HepG2 (cell line): ENCODE data around the gene BICDL1. TPM values are rescaled to one million over a fixed set of nuclear protein-coding genes. Genes with fewer than 3 reads are reported as not detected.

ENCODE experiments used
- BCL6 ChIP-seq: IDR thresholded peaks from 2 replicates; pipeline ENCODE4 v1.6.1; 2016; ENCODE audit warnings: missing genetic modification reagents, missing compliant biosample characterization
- DBP ChIP-seq: sonication (generic); formaldehyde crosslinking; IDR thresholded peaks from 2 replicates; pipeline ENCODE4 v1.4.0; 2020; ENCODE audit warnings: missing genetic modification reagents; ENCODE audit errors: not compliant biosample characterization
- DDIT3 ChIP-seq: sonication (generic); formaldehyde crosslinking; IDR thresholded peaks from 2 replicates; pipeline ENCODE4 v1.4.0; 2020; ENCODE audit warnings: mild to moderate bottlenecking, missing genetic modification reagents
- GFI1 ChIP-seq: sonication (generic); formaldehyde crosslinking; IDR thresholded peaks from 2 replicates; pipeline ENCODE4 v1.5.0; 2020; ENCODE audit warnings: missing genetic modification reagents, mild to moderate bottlenecking, borderline replicate concordance
- MXD4 ChIP-seq: IDR thresholded peaks from 2 replicates; pipeline ENCODE4 v1.6.1; 2016; ENCODE audit warnings: mild to moderate bottlenecking, missing biosample characterization, missing genetic modification reagents
- NR2C2 ChIP-seq: sonication (generic); formaldehyde crosslinking; IDR thresholded peaks from 2 replicates; pipeline ENCODE4 v1.4.0; 2020; ENCODE audit warnings: missing genetic modification reagents, mild to moderate bottlenecking, moderate library complexity, borderline replicate concordance
- POGK ChIP-seq: sonication (generic); formaldehyde crosslinking; conservative IDR thresholded peaks from 2 replicates; pipeline ENCODE4 v1.8.0; 2022; ENCODE audit warnings: mild to moderate bottlenecking, moderate library complexity, missing genetic modification reagents
- RARG ChIP-seq: sonication (generic); formaldehyde crosslinking; IDR thresholded peaks from 2 replicates; pipeline ENCODE4 v1.4.0; 2020; ENCODE audit warnings: low read depth, mild to moderate bottlenecking, missing genetic modification reagents
- RBAK ChIP-seq: sonication (generic); formaldehyde crosslinking; IDR thresholded peaks from 2 replicates; pipeline ENCODE4 v1.5.1; 2020; ENCODE audit warnings: mild to moderate bottlenecking, missing genetic modification reagents
- RFX1 ChIP-seq: fragments of 450-650 bp; IDR thresholded peaks from 2 replicates; pipeline ENCODE4 v1.6.1; 2017
- USF2 ChIP-seq, 2 experiments: sonication (generic) in 1 of 2; formaldehyde crosslinking in 1 of 2; IDR thresholded peaks; 2 replicates each; pipeline versions ENCODE4 v1.5.1 to v1.6.1; 2011 to 2020; ENCODE audit warnings: borderline replicate concordance in 1 of 2, low read depth in 1 of 2, low read length in 1 of 2, mild to moderate bottlenecking in 1 of 2, missing genetic modification reagents in 1 of 2, moderate library complexity in 1 of 2
- XBP1 ChIP-seq: sonication (generic); formaldehyde crosslinking; IDR thresholded peaks from 2 replicates; pipeline ENCODE4 v1.5.0; 2020; ENCODE audit warnings: missing genetic modification reagents
- ZNF3 ChIP-seq: IDR thresholded peaks from 2 replicates; pipeline ENCODE4 v1.7.0; 2017; ENCODE audit warnings: inconsistent platforms
- ZNF430 ChIP-seq: sonication (generic); formaldehyde crosslinking; IDR thresholded peaks from 2 replicates; pipeline ENCODE4 v1.9.0; 2021; ENCODE audit warnings: mild to moderate bottlenecking, missing genetic modification reagents
- ZNF558 ChIP-seq: sonication (generic); formaldehyde crosslinking; IDR thresholded peaks from 2 replicates; pipeline ENCODE4 v1.9.0; 2022; ENCODE audit warnings: mild to moderate bottlenecking, missing genetic modification reagents, borderline replicate concordance
- ZNF670 ChIP-seq: sonication (generic); formaldehyde crosslinking; IDR thresholded peaks from 2 replicates; pipeline ENCODE4 v1.8.0; 2022; ENCODE audit warnings: mild to moderate bottlenecking, missing genetic modification reagents, borderline replicate concordance
- ZNF710 ChIP-seq: sonication (generic); formaldehyde crosslinking; IDR thresholded peaks from 2 replicates; pipeline ENCODE4 v1.5.0; 2020; ENCODE audit warnings: mild to moderate bottlenecking, missing genetic modification reagents, borderline replicate concordance
- ZNF770 ChIP-seq: sonication (generic); formaldehyde crosslinking; IDR thresholded peaks from 2 replicates; pipeline ENCODE4 v1.5.0; 2020; ENCODE audit warnings: mild to moderate bottlenecking, missing genetic modification reagents
- polyA plus RNA-seq, 8 experiments: library from polyadenylated mRNA; depleted of rRNA in 3 of 8; stranded (reverse) in 7 of 8; unstranded in 1 of 8; fragments of >200 nt; fragmentation: Illumina TruSeq in 4 of 8; extraction: Trizol in 4 of 8; gene quantifications; 2 replicates each; pipeline versions ENCODE4 v1.2.1 to v1.2.3, GENCODE V29; 2011 to 2016; ENCODE audit warnings: low read depth in 4 of 8, missing spikeins in 1 of 8, mixed read lengths in 1 of 8; ENCODE audit not compliant: insufficient read depth in 1 of 8
- total RNA-seq, 5 experiments: library from RNA; depleted of rRNA; stranded (reverse); fragments of >200 nt; fragmentation: Illumina TruSeq; extraction: Trizol; gene quantifications; 2 replicates each; pipeline ENCODE4 v1.2.3, GENCODE V29; 2016; ENCODE audit warnings: low read depth in 1 of 5

BICDL1 gene
- total and polyA plus RNA-seq, 2 of the 13 experiments (the other 11 are each of a cell fraction or from before 2014, with no cell fraction given), result 3.6 to 9.7 TPM

- TF ChIP-seq ZNF770 (no peak), ZNF430 (CRISPR knock-in tag) (no peak), RARG (CRISPR knock-in tag) (no peak), ZNF3 (no peak), ZNF670 (CRISPR knock-in tag) (no peak), DDIT3 (no peak), ZNF710 (no peak), XBP1 (CRISPR knock-in tag) (no peak), RFX1 (no peak), NR2C2 (CRISPR knock-in tag) (no peak), DBP (CRISPR knock-in tag) (no peak), USF2 (IDR thresholded peaks at IDR 0.05; ENCODE audit: low read depth, low read length) (peak; percentile 27; the same call in 1 of the 2 replicates), USF2 (CRISPR knock-in tag; IDR thresholded peaks at IDR 0.05; ENCODE audit: borderline replicate concordance) (no peak; the same call in 1 of the 2 replicates), POGK (no peak), GFI1 (CRISPR knock-in tag) (peak; percentile 83), RBAK (CRISPR knock-in tag) (no peak), ZNF558 (no peak), BCL6 (CRISPR knock-in tag) (no peak), MXD4 (no peak)
Observed at GRCh38 chr12:120118321-120119061, 129.5 kb downstream of the BICDL1 start (continued).
